ENCODE measurements around the gene PTPRD.

The PTPRD gene

DNA sequence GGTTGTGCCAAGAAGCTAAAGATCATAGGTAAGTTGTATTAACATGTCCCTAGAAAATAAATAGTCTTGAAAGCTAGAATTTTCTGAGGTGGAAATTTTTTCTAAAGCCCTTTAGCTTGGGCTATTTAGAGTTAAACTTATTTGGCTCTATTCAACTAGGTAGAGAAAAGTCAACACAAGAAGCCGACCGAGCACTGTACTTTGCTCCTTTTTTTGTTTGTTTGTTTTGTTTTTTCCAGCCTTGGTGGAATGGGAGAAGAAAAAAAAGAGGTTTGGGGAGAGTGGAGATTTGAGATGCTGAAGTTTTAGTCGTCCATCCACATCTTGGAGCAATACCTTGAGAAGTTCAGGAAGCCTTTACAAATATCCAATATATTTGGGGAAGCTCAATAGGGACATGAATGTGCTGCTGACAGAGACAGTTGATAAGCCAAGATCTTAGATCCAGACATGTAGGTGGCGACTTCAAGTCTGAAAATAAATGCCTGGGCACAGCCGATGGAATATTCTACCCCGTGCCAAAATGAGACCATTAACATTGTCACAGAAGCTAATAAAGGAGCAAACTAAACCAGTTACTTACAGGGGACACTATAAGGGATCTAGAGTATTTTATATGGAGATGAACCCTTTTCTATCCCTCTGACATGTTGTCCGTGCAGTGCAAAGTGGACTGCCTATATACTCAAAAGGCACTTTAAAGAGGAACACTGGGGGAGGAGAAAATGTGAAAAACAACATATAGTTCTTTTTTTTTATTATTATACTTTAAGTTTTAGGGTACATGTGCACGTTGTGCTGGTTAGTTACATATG is 466.1 kb downstream of the PTPRD start:
- DNase-seq: no peak

DNA sequence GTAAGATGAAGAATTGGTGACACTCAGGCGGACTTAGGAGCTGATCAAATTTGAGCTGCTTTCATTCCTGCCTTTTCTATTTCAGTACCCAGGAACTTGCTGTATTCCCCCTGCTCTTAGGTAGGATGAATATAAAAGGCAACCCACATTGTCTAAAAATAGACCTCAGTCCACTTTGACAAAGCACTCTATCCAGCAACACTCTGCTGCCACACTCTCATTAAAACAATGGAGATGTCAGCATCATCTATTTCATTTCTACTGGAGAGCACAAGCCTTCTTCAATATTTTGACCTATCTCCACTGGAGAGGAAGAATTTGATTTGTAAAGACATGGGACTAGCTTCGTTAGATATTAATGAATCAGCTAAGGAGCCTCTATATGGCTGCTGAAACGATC is 468.4 kb downstream of the PTPRD start:
- no peak for DNase-seq

DNA sequence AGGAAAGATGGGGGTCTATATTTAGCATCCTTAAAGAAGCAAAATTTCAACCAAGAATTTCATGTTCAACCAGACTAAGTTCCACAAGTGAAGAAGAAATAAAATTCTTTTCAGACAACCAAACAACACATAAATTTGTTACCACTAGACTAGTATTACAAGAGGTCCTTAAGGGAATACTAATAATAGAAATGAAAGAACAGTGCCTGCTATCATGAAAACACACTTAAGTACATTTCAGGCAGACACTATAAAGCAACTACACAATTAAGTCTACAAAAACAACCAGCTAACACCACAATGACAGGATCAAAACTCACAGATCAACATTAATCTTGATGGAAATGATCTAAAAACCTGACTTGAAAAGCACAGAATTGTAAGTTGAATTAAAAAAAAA is 477.2 kb downstream of the PTPRD start:
- DNase-seq: no peak

- no peak for DNase-seq
Observed at GRCh38 chr9:10134266-10134665, 478.5 kb downstream of the PTPRD start.

- no peak for DNase-seq
Observed at GRCh38 chr9:10130061-10130675, 482.6 kb downstream of the PTPRD start.

DNA sequence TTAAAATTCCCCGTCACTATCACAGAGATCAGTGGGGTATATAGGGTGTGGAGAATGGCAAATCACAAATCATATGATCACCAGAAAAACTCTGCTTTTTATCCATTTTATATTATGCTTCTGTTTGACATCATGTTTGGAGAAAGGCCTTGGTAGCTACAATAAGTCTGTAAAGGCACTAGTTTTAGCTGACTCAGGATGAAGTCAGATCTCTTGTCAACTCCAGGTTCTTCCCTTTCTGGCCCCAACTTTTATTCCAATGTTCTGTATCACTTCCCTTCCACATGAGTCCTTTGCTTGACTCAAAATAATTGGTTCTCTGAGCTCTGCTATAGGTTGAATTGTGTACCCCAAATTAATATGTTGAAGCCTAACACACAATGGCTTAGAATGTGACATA is 484.9 kb downstream of the PTPRD start:
- DNase-seq: no peak

DNA sequence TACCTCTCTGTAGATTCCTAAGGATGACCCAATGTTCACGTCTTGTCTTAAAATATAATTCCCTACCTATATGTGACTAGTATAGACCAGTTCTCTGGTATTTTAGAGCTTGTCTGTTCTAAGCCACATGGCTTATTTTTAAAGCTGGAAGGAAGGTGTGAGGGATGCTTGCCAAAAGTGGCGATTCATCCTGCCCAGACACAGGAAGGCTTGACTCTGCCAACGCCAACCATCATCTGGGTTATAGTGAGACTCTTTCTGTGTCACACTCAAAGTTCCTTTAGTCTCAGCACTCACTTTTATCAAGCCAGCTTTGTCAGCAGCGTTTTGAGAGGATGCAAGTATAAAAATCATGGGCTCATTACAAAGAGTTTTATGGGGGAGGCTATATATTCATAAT is 500.0 kb downstream of the PTPRD start:
- no peak for DNase-seq

GRCh38 chr9:10112070-10112469 is 500.7 kb downstream of the PTPRD start:
- no peak for DNase-seq

GRCh38 chr9:10108815-10109214 is 504.0 kb downstream of the PTPRD start:
- DNase-seq: no peak

- no peak for DNase-seq
Observed at GRCh38 chr9:10104774-10105173, 508.0 kb downstream of the PTPRD start.

DNA sequence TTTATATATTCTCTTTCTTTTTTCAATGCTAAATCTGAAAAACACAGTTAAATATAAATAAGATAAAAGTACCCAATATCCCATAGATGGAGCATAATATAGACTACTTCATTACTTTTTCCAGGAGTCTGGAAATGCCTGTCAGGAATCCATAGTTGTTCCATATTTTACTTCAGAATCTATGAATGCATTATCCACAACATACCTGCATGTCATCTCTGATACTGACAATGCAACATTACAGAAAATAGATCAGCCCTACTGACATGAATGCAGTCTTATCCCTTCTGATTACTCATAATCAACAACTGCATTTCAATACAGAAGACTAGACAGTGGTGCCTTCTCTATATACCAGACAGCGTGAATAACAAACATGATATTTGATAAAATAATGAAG is 517.6 kb downstream of the PTPRD start:
- no peak for DNase-seq

DNA sequence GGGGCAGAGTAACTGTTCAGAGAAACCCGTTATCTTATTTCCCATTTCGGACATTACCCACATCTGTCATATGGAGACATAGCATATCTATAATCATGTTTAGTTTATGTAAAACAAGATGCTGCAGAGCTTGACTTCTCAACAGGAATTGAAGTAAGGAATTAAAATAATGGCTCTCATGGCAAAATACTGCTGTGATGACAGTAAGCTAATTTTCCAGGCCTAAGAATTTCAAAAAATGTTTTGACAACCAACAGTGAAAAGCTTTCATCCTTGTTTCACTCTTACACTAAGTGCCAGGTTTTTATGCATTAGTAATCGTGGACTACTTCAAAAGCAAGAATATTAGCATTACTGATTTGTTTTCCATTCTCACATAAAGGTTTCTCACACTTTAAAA is 518.2 kb downstream of the PTPRD start:
- no peak for DNase-seq

GRCh38 chr9:10080012-10080411 is 532.8 kb downstream of the PTPRD start:
- DNase-seq: no peak

- DNase-seq: no peak
Observed at GRCh38 chr9:10079284-10079964, 533.4 kb downstream of the PTPRD start.

- no peak for DNase-seq
Observed at GRCh38 chr9:10071579-10071978, 541.2 kb downstream of the PTPRD start.

DNA sequence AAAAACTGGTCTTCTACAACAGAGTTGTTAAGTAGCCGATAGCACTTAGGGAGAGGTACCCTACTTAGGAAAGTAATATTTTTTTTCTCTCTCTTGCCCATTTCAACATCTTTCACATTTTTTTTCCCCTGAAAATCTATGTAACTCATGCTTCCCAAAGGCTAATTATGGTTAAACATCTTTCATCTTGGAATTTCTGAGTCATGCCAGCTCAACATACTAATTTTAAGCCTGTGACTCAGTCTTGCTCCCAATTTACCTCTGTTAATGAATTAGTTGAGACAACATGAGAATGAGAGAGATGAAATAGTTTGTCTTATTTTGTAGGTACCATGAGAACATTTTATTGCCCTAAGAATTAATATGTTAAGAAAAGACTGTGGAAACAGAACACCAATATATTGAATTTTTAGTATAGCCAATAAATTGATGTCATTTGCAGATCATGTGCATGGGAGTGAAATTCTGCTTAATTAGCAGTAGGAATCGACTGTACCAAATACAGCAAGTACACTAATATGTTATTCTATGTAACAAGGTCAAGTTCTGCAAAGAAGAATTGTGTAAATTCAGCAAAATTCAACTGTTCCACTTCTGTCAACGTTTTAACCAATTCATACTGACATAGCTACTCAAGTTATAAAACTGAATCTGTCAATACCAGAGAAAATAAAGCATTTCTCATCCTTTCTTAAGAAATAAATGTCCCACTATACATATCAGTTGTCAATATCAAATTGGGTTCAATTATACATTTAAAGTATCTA is 550.0 kb downstream of the PTPRD start:
- no peak for DNase-seq

DNA sequence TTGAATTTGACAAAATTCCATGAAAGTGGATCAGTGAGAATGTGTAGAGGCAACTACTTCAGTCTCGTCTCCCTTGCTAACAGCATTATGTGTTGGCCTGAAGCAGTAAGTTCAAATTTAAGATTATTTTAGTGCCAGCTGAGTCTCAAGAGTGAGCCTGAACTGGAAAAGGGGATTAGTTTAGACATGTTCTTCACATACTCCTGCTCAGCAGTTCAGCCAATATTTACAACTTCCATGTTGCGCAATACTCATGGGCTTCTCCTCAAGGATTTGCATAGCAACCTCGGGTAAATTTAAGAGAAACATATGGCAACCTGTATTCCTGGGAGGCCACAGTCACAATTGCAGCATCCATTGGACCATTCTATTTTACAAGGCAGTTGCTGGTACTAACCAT is 553.8 kb downstream of the PTPRD start:
- no peak for DNase-seq

- DNase-seq: no peak
Observed at GRCh38 chr9:10055886-10056395, 556.9 kb downstream of the PTPRD start.

GRCh38 chr9:10054456-10054855 is 558.3 kb downstream of the PTPRD start:
- no peak for DNase-seq

GRCh38 chr9:10052916-10053315 is 559.9 kb downstream of the PTPRD start:
- DNase-seq: no peak

GRCh38 chr9:10052181-10052580 is 560.6 kb downstream of the PTPRD start:
- no peak for DNase-seq

DNA sequence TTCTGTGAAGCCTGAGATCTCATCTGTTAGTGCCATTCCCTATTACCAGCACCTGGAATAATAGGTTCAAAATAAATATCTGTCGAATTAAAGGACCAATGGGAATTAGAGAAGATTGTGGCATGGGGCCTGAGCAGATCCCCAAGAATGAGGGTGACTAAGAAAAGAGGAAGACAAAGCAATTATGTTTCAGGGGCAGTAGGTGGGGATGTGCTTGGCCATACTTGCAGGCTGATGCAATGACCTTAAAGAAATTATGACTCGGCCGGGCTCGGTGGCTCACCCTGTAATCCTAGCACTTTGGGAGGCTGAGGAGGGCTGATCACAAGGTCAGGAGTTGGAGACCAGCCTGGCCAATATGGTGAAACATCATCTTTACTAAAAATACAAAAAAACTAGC is 562.8 kb downstream of the PTPRD start:
- DNase-seq: no peak

DNA sequence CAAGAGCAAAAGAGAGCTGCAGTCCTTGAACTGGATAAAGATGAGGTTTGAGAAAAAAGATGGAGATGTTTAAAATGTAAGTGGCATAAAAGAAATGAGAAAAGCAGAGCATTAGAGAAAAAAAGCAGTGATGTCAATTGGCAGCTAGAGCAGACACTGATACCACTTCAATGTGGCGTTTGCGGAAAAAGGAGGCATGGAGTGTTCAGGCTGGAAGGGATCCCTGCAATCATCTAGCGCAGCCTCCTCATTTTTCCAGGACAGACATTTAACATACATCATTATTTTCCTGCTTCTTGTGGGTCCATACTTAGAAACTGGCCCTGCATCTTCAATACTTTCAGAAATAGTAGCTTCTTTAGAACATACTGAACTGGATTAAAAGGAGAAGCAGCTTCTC is 563.8 kb downstream of the PTPRD start:
- no peak for DNase-seq
